NT2/D1 (cell line): ENCODE measurements around the gene DHX32.

ENCODE experiments used
- SUZ12 ChIP-seq: IDR thresholded peaks from 2 replicates; pipeline ENCODE4 v1.6.1; 2011; ENCODE audit not compliant: insufficient read length, insufficient read depth; ENCODE audit errors: extremely low read depth
- YY1 ChIP-seq: IDR thresholded peaks from 2 replicates; pipeline ENCODE4 v1.6.1; 2011; ENCODE audit not compliant: insufficient read length, insufficient read depth
- ZNF274 ChIP-seq: IDR thresholded peaks from 2 replicates; pipeline ENCODE4 v1.6.1; 2011; ENCODE audit warnings: mild to moderate bottlenecking, low read depth, low read length

GRCh38 chr10:125823663-125824251 lies 57.3 kb downstream of the DHX32 start:
- no peak for TF ChIP-seq ZNF274
- TF ChIP-seq SUZ12: no peak
- no peak for TF ChIP-seq YY1
